HG02938 (cell line): ENCODE measurements around the gene SLAMF9.

ENCODE experiments used
- ATAC-seq: cut with Tn5 transposase; IDR thresholded peaks from one replicate; pipeline ENCODE4 v1.9.1; 2021; ENCODE audit warnings: mild to moderate bottlenecking, moderate library complexity; ENCODE audit not compliant: unreplicated experiment

Gene SLAMF9

GRCh38 chr1:159953536-159954515 is at the start of gene SLAMF9:
SLAMF9 (minus strand) TSS chr1:159954237; CDS start chr1:159954137, 100 bp downstream.
- ATAC-seq = no peak

GRCh38 chr1:160001440-160001839 is 47.4 kb upstream of the SLAMF9 start:
- no peak for ATAC-seq

GRCh38 chr1:159999204-159999603 is 45.2 kb upstream of the SLAMF9 start:
- no peak for ATAC-seq

- ATAC-seq = no peak
Measured at GRCh38 chr1:159996653-159997052, 42.6 kb upstream of the SLAMF9 start.

GRCh38 chr1:159994896-159995295 is 40.9 kb upstream of the SLAMF9 start:
- ATAC-seq = no peak

GRCh38 chr1:159993911-159994310 is 39.9 kb upstream of the SLAMF9 start:
- ATAC-seq = no peak

GRCh38 chr1:159992161-159992560 is 38.1 kb upstream of the SLAMF9 start:
- no peak for ATAC-seq

GRCh38 chr1:159991513-159991912 is 37.5 kb upstream of the SLAMF9 start:
- no peak for ATAC-seq

GRCh38 chr1:159990005-159990404 is 36.0 kb upstream of the SLAMF9 start:
- no peak for ATAC-seq

- ATAC-seq = no peak
Measured at GRCh38 chr1:159989581-159989980, 35.5 kb upstream of the SLAMF9 start.

GRCh38 chr1:159988006-159988405 is 34.0 kb upstream of the SLAMF9 start:
- ATAC-seq = no peak

- ATAC-seq = no peak
Measured at GRCh38 chr1:159987186-159987585, 33.1 kb upstream of the SLAMF9 start.

GRCh38 chr1:159986531-159986930 is 32.5 kb upstream of the SLAMF9 start:
- no peak for ATAC-seq

GRCh38 chr1:159986093-159986492 is 32.1 kb upstream of the SLAMF9 start:
- ATAC-seq = no peak

- ATAC-seq = no peak
Measured at GRCh38 chr1:159985473-159985872, 31.4 kb upstream of the SLAMF9 start.

GRCh38 chr1:159983681-159984080 is 29.6 kb upstream of the SLAMF9 start:
- ATAC-seq = no peak

GRCh38 chr1:159982280-159982679 is 28.2 kb upstream of the SLAMF9 start:
- ATAC-seq = no peak

- no peak for ATAC-seq
Measured at GRCh38 chr1:159981351-159982055, 27.5 kb upstream of the SLAMF9 start.

GRCh38 chr1:159980786-159981185 is 26.7 kb upstream of the SLAMF9 start:
- ATAC-seq = no peak

- ATAC-seq = no peak
Measured at GRCh38 chr1:159980076-159980475, 26.0 kb upstream of the SLAMF9 start.

GRCh38 chr1:159979257-159979656 is 25.2 kb upstream of the SLAMF9 start:
- no peak for ATAC-seq

GRCh38 chr1:159978107-159978398 is 24.0 kb upstream of the SLAMF9 start:
- ATAC-seq = no peak
